GM10266 (cell line): ENCODE measurements around the gene IL17RB.

Experiments
- DNase-seq: peaks from one replicate; pipeline ENCODE4 v3.0.0; 2012; ENCODE audit errors: extremely low spot score
- CTCF ChIP-seq: IDR thresholded peaks from 2 replicates; pipeline ENCODE4 v1.5.1; 2012; ENCODE audit warnings: mild to moderate bottlenecking, low read depth; ENCODE audit not compliant: control insufficient read depth, insufficient read depth; ENCODE audit errors: missing control alignments

The IL17RB gene

DNA sequence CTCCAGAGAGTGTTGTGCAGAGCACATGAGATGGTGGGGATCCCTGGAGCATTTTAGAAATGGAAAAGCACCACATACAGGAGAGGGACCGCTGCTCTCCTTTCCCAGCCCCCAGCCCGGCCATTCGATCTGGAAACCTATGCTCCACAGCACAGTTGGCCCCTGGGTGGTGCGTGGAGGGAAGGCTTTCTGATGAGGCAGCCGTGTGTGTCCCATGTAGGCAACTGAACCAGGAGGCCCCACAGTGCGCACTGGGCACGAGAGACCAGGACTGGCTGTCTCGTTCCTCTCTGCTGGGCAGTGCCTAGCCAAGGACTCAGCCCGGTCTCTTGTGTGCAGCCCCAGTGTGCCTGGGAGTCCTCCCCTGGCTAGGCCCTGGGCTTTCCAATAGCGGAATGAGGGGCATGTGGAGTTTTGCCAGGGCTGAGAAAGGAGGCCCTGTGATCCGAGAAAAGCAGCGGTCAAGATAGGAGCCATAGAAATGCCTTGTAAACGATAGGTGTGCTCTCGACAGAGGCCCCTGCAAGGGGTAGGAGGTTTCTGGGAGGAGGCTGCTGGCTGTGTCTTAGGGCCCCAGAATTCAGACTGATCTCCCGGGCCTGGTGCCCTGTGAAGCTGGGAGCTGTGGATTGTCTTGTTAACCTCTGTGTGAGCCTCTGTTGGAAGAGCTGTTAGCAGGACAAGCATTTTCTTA, 39.1 kb upstream of the IL17RB start:
- TF ChIP-seq CTCF = no peak
- no peak for DNase-seq

DNA sequence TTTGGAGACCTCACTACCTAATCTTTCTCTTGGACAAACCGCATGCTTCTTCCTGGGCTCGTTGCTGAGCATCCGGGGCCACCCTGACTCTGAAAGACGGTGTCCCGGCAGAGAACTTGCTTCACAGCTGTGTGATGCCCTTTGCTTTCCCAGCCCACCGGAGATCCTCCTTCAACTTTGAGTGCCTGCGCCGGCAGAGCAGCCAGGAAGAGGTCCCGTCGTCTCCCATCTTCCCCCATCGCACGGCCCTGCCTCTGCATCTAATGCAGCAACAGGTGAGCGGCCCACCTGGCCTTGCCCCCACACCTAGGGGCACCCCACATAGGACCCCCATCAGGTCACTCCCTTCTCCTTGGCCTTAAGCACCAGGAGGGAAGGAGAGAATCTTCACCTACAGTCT, 37.9 kb upstream of the IL17RB start:
- no peak for DNase-seq
- no peak for TF ChIP-seq CTCF

DNA sequence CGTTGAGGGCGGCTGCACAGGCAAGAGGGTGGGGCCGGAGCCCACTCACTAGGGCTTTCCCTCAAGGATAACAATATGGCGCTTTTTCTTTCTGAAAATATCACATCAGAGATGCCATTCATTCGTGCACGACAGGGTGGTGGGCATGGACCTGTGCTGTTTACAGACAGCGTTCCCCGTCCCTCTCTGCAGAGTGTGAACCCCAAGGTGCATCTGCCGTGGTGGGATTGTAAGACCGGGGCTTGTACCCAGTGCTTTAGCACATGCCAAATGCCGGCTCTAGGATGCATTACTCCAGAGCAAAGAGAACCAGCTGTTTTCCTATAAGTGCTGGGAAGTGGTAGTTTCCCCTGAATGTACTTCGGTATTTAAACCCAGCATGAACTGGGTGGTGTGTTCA, 37.1 kb upstream of the IL17RB start:
- TF ChIP-seq CTCF = no peak
- DNase-seq = no peak

DNA sequence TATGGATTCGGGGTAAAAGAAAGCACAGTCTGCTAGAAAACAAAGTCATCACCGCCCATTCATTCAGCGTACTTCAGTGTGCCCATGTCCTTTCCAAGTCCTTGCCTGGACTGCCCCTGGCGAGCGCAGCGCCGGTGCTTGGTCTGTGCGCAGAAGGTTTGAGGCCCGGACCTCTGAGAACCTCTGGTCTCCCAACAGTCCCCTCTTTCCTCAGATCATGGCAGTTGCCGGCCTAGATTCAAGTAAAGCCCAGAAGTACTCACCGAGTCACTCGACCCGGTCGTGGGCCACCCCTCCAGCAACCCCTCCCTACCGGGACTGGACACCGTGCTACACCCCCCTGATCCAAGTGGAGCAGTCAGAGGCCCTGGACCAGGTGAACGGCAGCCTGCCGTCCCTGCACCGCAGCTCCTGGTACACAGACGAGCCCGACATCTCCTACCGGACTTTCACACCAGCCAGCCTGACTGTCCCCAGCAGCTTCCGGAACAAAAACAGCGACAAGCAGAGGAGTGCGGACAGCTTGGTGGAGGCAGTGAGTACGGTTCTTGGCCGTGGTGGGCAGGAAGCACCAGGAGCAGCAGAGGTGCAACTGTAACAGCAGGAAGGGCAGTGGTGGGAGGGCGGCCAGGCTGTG, 36.5 kb upstream of the IL17RB start:
- no peak for DNase-seq
- no peak for TF ChIP-seq CTCF

DNA sequence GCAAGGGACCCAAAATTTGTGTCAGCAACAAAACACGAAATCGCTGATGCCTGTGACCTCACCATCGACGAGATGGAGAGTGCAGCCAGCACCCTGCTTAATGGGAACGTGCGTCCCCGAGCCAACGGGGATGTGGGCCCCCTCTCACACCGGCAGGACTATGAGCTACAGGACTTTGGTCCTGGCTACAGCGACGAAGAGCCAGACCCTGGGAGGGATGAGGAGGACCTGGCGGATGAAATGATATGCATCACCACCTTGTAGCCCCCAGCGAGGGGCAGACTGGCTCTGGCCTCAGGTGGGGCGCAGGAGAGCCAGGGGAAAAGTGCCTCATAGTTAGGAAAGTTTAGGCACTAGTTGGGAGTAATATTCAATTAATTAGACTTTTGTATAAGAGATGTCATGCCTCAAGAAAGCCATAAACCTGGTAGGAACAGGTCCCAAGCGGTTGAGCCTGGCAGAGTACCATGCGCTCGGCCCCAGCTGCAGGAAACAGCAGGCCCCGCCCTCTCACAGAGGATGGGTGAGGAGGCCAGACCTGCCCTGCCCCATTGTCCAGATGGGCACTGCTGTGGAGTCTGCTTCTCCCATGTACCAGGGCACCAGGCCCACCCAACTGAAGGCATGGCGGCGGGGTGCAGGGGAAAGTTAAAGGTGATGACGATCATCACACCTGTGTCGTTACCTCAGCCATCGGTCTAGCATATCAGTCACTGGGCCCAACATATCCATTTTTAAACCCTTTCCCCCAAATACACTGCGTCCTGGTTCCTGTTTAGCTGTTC, 35.0 kb upstream of the IL17RB start:
- no peak for DNase-seq
- TF ChIP-seq CTCF = no peak

DNA sequence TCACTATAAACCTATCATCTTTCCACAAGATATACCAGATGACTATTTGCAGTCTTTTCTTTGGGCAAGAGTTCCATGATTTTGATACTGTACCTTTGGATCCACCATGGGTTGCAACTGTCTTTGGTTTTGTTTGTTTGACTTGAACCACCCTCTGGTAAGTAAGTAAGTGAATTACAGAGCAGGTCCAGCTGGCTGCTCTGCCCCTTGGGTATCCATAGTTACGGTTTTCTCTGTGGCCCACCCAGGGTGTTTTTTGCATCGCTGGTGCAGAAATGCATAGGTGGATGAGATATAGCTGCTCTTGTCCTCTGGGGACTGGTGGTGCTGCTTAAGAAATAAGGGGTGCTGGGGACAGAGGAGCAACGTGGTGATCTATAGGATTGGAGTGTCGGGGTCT, 33.9 kb upstream of the IL17RB start:
- DNase-seq = no peak
- no peak for TF ChIP-seq CTCF

DNA sequence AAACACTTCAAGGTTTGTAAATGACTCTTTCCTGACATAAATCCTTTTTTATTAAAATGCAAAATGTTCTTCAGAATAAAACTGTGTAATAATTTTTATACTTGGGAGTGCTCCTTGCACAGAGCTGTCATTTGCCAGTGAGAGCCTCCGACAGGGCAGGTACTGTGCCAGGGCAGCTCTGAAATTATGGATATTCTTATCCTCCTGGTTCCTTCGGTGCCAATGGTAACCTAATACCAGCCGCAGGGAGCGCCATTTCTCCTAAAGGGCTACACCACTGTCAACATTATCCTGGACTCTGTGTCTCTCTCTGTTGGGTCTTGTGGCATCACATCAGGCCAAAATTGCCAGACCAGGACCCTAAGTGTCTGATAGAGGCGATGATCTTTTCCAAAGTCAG, 33.1 kb upstream of the IL17RB start:
- DNase-seq = no peak
- no peak for TF ChIP-seq CTCF
